HG03354 (cell line): ENCODE data around the gene PAPPA2.

Source experiments
- ATAC-seq: cut with Tn5 transposase; IDR thresholded peaks from one replicate; pipeline ENCODE4 v1.9.1; 2021; ENCODE audit warnings: mild to moderate bottlenecking; ENCODE audit not compliant: unreplicated experiment, poor library complexity, severe bottlenecking

The PAPPA2 gene

DNA sequence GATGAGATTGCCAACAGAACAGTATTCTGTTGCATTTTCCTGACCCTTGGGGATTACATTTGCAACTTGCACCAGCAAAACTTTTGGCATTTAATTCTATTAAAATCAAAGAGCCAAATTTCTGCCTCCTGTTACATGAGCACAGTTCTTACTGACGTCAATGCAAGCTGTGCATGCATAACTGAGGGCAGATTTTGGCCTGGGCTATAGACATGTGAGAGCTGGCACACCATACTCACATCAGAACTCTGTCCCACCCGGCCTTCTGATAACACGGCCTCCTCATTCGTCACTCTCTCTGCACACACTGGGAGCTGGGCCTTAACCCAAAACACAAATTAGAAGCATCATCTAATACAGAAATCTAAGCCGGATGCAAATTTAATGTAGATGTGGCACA lies 31.5 kb downstream of the PAPPA2 start:
- ATAC-seq, result no peak

DNA sequence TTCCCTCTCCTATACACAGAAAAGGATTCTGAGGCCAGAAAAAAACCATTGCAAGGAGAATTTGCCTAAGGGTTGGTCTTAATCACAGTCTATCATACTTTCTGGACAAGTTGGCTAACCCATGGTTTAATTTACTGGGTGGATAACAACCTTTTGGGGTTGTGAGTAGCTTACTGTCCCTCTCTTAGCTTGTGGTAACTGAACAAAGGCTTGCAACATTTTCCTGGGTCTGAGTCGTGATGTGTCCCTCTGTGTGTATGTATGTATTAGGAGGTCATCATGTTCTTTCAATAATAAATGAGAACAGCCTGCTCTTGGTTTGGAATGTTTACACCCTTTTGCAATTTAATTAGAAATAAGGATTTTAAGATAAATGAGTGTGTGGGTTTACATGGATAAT lies 36.7 kb downstream of the PAPPA2 start:
- ATAC-seq, result no peak

DNA sequence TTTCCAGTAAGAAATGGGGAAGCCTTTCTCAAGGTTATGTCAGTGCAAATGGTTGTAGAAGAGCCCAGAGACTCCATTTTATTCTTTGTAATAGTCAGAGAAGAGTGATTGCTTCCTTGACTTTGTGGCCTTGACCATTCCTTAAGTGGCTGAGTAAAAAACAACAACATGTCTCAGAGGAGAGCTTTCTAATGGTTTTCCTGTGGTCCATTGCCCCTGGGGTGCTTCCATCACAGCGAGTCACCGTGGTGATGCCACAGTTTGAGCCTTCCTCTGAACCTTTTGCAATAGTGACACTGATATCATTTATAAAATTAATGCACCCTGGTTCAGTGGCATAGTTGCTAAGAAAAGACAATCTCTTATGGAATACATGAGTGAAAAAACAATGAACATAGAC lies 38.6 kb downstream of the PAPPA2 start:
- ATAC-seq, result no peak

DNA sequence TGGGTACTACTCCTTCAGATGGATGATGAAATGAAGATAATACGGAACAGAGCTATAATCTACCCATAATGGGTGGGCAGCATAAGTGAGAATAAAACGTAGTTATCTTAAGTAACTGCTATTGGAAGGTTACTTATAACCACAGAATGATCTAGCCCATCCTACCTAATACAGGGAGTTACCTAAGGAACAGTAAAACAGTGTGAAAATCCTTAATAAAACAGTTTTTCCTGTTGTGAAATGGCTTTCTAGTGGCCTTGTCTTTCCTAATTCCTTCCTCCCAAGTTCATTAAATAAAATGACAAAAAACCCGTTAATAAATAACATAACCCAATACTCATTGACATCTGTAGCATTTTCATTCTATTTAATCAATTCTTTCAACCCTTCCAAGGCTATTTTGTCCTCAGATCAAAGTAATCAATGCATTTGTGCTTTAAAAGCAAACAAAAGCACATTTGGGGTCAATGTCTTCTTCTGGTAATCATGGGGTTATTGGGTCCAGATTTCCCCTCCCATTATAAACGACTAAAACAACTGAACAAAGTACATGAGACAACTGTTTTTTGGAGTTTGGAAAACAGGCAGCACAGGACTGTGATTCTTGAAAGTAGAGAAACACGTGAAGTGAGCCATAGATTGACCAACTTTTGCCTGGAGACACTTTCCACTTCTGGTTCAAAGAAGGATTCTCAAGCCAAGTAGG lies 42.0 kb downstream of the PAPPA2 start:
- no peak for ATAC-seq

DNA sequence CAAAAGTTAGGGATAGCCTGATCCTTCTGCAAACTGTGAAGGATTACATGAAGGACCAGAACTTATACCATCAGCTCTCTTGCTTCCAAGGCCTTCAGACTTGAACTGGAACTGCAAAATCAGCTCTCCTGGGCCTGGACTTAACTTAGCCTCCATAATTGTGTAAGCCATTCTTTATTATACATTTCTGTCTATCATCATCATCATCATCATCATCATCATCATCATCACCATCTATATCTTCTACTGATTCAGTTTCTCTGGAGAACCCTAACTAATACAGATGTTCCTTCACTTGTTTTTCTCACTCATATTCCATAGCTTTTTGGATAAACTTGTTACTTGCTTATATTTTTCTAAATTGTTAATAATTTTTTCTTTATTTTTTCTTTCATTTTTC lies 50.0 kb downstream of the PAPPA2 start:
- no peak for ATAC-seq

DNA sequence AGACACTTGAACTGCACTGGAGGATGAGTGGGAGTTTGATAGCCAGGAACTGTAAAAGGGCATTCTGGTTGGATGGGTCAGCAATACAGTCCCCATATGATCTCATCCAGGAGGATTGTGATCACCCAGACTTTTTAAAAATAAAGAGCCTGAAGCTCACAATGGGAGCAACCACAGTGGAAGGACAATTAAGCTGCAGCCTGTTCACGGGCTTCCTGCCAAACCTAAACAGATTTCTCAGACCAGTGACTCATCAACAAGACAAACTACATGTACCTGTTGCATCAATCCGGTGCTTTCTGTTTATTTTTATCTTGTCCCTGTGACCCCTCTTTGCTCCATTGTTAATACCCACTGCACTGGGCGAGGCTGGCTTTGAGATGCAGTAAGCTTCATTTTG lies 52.3 kb downstream of the PAPPA2 start:
- no peak for ATAC-seq

DNA sequence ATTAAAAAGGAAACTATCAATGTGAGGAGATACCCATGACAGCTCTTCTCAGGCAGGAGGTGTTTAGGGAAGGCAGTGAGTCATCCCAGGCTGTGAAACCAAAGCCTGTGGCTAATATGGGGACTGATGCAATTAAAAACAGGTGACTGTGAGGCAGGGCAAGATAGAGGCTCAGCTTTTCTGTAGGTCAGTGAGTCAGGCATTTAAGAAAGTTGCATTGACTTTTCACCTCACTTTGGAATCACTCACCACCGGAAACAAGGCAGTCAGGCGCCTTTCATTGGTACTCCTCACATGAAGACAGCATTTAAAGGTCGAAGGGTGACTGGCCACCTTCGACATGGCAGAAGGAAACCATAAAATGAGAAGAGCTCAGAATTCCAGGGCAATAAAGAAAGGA lies 54.5 kb downstream of the PAPPA2 start:
- peak; percentile 67 for ATAC-seq

DNA sequence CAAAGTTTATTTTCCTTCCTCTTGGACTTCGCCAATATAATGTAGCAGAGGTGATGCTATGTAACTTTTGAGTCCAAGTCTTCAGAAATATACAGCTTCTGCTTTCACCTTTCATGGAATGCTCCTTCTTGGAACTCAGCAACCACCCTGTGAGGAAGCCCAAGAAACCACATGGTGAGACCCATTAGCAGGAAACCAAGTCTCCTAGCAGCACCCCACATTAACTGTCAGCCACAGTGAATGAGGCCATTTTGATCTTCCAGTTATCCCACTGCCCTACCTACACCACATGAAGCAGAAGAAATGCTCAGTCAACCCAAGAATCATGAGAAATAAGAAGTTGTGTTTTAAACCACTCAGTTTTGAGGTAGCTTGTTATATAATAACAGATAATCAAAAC lies 58.2 kb downstream of the PAPPA2 start:
- ATAC-seq, result no peak

DNA sequence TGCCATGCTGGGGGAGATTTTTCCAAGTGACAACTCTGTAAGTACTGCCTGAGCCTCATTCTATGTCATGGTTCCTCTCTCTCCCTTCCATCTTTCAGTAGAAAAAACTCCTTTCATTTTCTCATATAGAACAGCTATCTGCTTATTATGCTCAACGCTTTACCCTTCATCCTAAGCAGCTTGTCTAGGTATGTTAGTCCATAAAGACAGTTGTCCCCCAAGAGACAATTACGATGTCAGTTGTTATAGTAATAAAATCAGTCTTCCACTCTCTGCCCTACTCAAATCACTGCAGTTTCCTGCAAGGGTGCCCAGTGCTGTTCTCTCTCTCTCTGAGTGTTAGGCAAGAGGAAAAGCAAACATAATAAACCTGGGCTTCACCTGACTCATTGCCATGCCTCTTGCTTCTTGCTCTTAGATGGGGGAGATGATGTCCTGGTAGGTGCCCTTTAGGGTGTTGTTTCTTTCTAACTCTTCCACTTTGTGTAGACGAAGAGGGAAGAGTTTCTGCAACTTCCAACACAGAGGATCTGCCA lies 59.4 kb downstream of the PAPPA2 start:
- no peak for ATAC-seq

DNA sequence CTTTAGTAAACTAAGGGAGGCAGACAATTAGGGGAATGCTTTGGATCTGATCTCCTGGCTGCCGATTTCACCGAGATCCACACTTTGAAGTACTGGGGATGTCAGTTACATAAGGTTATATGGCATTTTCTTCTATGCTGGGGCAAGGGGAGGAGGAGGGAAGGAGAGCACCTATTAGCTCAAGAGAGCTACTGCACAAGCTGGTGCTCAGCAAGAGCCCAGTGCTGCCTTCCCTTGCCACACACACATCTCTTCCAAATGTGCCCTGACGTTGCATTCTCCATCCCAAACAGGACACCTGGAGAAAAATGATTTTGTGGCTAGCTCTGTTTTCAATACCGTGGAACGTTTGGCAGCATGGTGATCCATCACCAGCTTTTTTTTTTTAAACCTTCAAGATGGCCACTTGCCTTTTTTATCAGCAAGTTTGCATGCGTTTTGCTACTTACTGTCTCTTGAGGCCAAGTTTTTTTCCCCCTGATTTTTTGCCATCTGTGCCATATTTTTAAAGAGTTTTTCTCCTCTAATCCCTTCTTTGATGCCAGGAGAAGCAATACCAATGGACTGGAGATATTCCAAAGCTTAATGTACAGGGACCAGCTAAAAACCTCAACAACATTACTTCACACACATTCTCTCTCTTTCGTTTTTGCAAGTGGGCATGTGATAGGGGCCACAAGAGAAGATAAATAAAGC lies 66.6 kb downstream of the PAPPA2 start:
- ATAC-seq, result no peak

DNA sequence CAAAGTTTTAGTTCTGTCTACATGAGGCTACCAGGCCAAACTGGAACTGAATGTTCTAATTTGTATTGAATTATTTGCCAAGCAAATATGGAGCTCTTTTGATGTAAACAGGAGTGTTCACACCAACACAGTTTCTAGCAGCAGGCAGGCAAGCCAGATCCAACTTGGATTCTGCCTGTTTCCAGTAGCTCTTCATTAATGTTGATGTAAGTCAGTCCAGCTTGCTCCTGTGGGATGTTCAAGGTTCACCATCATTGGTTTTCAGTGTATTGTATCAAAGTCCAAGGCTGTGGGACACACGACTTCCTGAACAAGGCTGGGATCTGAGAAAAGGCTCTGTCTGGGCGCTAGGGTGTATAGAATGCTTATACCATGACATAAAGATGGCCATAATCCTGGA lies 68.1 kb downstream of the PAPPA2 start:
- ATAC-seq, result no peak

DNA sequence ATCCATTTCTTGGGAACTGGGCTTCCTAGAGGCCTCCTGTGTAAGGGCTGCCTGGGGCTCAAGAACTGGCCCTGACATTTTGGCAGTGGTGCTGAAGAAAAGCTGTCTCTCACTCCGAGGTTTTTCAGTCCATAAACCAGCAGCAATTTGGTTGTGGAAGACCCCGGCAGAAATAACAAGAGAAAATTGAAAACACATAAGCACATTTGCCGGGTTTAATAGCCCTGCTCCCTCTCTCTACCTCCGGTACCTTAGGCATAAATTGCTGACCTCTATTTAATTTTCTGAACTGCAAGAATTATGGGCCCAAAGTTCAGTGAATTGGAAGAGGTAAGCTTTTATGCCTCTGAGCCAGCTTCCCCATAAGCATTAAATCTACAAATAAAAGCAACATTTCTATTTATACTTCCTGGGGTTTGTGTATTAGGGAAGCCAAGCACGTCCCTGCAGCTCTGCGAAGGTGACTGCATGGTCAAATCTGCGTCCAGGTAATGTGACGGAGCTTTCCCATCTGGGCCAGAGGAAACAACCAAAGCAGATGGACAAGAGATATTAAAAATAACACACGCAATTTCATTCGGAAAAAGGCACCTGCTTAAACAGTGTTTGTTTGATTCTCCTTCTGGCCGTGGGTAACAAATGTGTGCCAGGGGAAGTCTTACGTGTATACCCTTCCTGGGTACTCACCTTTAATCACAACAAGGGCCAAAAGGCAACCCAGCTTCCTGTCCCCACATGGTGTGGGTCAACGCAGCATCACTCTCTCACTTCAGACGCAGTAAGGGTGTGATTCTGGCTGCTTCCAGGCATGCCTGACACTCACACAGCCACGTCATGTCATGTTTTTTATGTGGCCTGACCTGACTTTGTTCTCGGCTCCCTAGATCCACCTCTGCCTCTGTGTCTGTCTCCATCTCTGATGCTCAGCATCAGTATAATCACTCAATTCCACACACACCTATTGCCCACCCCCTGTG lies 69.2 kb downstream of the PAPPA2 start:
- ATAC-seq, result no peak

DNA sequence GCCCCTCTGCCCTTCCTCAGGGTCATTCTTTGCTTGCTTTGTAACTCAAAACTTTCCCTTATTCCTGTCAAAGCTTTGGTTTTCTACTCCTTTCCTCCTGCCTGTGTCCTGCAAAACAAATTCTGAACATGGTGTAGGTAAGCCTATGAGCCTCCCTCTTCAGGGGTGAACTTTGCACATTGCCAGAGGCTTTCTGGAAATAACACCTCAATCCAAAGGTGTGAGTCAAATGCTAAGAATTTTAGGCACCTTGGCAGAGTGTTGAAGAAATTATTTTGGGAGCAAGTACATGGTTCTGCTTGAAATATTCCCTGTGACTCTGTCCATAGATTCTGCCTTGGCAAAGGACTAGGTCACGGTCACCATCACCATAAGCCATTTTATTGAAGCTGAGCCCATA lies 70.0 kb downstream of the PAPPA2 start:
- ATAC-seq, result no peak

DNA sequence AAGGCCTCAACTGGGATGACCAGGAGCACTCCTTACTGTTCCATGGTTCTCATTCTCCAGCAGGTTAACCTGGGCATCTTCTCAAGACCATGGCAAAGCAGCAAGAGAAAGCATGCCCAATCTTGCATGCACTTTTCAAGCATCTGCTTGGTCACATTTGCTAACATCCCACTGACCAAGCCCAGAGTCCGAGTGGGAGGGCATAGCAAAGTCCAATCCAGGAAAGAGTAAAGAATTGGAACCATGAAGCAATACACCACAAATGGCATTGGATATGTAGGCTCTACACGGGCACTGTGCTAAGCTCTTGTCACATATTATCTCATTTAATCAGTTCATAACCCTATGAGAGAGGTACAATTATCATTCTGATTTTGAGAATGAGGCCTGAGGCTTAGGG lies 73.6 kb downstream of the PAPPA2 start:
- ATAC-seq, result no peak

DNA sequence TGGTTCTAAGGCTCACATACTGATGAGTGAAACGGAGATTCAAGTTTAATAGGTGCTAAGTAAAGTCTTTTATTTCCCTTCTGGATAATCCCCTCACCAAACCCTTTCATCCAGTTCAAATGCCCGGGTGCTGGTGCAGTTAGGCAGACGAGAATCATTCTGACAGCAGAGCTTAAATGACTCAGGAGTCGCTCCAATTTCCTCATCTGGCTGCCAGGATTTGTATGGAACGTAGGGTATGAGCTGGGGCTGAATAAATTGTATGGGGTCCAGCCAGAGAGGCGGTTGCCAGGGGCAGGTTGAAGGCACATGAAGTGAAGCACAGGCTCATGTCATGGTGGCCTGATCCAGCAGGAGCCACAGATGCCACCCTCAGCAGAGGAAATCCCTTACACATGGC lies 76.0 kb downstream of the PAPPA2 start:
- no peak for ATAC-seq

DNA sequence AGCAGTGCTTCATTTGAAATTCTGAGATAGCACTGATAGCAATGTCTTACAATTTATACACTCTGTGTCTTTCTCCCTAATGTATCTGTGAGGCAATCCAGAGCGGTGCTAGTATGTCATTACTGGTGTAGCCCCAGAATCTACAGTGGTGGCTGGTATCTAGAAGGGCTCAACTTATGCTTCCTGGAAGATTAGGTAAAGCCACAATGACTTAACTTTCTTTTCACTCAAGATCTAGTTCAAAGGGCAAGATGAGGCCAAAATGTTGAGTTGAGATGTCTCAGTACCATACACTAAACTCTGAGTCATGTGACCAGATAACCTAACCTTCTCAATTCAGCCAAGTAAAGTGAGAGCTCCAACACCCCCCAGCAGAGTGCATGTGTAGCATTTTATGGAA lies 77.5 kb downstream of the PAPPA2 start:
- ATAC-seq, result no peak

DNA sequence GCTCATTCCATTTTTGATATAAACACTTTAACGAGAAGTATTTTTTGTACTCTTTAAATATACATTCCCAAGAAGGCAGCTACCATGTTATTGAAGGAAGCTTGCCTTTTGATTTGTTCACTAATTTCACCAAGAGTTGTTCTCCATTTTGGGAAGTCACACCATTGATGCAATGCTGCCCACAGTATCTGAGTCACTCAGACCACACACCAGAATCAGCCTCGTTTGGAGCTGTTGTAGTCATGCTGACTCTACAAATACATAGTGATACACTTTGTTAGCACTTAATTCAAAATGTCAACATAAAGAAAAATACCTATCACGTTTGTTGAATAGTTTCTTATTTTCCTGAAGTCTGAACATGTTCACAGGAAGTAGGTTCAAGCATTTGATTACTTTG lies 78.7 kb downstream of the PAPPA2 start:
- no peak for ATAC-seq

DNA sequence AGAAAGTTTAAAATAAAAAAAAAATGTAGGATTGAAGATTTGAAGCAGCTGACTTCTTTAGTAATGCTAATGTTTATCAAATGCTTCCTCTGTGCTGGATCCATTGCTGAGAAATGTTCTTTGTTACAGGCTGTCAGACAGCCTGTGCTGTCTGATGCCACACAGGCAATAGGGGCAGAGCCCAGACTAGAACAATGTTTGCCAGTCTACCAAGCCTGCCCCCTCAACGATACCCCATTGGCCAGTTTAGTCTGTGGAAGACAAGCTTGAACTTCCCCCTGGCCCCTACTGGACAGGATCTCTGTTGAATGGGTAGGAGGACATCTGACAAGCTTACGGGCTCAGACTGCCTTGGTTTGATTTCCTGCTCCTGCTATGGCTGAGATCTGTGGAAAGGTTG lies 79.4 kb downstream of the PAPPA2 start:
- no peak for ATAC-seq

DNA sequence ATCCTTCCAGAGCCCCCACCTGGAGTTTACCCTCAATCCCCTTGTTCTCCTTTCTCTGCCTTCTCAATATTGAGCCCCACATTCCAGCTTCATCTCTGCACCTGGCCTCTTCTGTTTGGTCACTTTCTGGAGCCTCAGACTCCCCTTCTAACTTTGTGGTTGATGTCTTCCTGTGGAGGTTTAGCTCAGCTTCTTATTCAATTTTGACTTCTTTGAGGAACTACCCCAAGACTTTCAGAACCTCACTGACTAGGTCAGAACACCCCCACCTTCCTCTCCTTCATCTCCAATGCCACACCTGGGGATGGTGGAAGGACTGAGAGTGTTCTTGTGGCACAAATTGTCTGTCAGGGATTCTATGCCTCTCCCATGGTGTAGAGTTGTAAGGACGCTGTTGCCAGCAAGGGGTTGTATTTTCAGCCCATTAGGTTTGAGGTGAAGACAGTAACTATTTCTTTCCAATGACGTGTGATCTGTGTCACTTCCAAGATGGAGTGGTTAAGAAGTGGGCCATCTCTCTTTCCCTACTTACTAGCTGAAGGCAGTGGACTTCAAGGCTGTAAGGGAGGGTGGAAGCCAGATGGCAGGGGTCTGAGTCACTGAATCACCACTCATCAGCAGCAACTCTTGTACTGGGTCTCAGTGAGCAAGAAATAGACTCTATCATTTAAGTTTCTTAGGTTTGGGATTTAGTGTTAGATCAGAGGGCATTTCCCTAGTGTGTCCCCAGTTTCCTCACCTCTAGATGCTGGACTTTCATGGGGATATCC lies 80.6 kb downstream of the PAPPA2 start:
- no peak for ATAC-seq
